ENCODE measurements around the gene PHLDB3.

PHLDB3 gene

GRCh38 chr19:43468354-43469159, 36.0 kb downstream of the PHLDB3 start:
- TF ChIP-seq CTCF (IDR thresholded peaks at IDR 0.05; ENCODE audit: control insufficient read depth, extremely low read depth, insufficient read depth), result no peak
- DNase-seq (ENCODE audit: low read depth), result no peak
- no peak overlapping the region for H3K4me3 ChIP-seq (ENCODE audit: low read depth, low read length)

GRCh38 chr19:43467730-43468129, 36.8 kb downstream of the PHLDB3 start:
- no peak overlapping the region for H3K4me3 ChIP-seq (ENCODE audit: low read depth, low read length)
- TF ChIP-seq CTCF (IDR thresholded peaks at IDR 0.05; ENCODE audit: control insufficient read depth, extremely low read depth, insufficient read depth), result no peak
- no peak for DNase-seq (ENCODE audit: low read depth)

- TF ChIP-seq CTCF (IDR thresholded peaks at IDR 0.05; ENCODE audit: control insufficient read depth, extremely low read depth, insufficient read depth), result no peak
- no peak overlapping the region for H3K4me3 ChIP-seq (ENCODE audit: low read depth, low read length)
- no peak for DNase-seq (ENCODE audit: low read depth)
Observed at GRCh38 chr19:43467276-43467675, 37.3 kb downstream of the PHLDB3 start.

- DNase-seq (ENCODE audit: low read depth), result no peak
- H3K4me3 ChIP-seq (ENCODE audit: low read depth, low read length), result no peak overlapping the region
- no peak for TF ChIP-seq CTCF (IDR thresholded peaks at IDR 0.05; ENCODE audit: control insufficient read depth, extremely low read depth, insufficient read depth)
Observed at GRCh38 chr19:43466793-43467192, 37.8 kb downstream of the PHLDB3 start.

DNA sequence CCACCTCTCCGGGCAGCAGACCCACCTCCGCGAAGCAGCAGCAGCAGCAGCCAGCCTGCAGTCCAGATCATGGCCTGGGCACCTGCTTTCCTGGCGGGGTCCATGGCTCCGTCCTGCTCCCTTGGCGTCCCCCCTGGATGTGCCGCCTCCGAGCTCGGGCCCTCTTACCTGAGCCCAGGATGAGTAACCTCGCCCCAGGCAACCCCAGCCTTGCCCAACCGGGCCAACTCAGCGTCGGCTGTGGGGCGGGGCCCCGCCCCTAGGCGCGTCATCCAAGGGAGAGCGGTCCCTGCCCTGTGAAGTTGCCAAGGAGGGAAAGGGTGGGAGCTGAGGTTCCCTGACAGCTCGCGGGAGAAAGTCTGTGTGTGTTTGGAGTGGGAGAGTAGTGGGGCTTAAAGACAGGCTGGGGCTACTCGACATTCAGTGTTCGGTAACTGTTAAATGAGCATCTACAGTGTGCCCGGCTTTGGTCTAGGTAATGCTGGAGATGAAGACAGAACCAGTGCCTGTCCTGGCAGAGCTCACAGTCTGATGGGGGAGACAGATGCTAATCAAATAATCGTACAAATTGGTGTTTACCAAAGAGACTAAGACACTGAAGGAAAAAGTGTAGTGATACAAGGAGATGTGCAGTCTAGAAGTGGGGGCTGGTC, 39.0 kb downstream of the PHLDB3 start, which contains the start of gene LYPD3:
TSS of gene LYPD3 (minus strand) at position 141 of the 653 bp plus-strand sequence. CDS start at position 104, 37 bp downstream.
- no peak for DNase-seq (ENCODE audit: low read depth)
- TF ChIP-seq CTCF (IDR thresholded peaks at IDR 0.05; ENCODE audit: control insufficient read depth, extremely low read depth, insufficient read depth), result no peak
- H3K4me3 ChIP-seq (ENCODE audit: low read depth, low read length), result no peak within 1 kb of the TSS; the same call in 1 of the 2 replicates

DNA sequence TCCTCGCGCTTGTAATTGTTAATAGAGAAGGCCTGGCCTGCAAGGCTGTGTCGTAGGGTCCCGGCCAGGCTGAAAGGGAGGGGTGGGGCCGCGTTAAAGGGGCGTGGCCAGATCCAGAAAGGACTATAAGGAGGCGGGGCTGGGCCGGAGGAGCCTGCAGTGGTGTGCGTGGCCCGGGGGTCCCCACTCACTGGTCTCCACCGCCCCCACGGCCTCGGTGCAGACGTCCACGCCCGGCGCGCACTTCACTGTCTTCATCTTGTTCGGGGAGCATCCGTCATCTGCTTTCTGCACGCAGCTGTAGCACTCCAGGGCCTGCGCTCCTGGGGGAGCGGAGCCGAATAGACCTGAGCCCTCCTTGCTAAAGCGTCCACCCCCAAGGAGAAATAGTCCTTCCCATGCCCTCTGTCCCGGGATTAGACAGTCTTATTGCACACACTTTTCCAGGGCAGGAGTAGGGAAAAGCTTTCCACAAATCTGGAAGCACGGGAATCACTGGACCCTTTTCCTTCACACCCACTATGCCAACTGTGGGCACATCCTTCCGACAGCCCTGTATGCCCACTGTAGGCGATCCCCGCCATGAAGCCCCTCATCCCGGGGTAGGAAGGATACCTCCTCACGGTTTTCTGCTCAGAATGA, 40.3 kb downstream of the PHLDB3 start:
- peak overlapping the region; percentile 60 for H3K4me3 ChIP-seq (ENCODE audit: low read depth, low read length)
- no peak for DNase-seq (ENCODE audit: low read depth)
- TF ChIP-seq CTCF (IDR thresholded peaks at IDR 0.05; ENCODE audit: control insufficient read depth, extremely low read depth, insufficient read depth), result no peak
